ENCODE results near the gene DNASE1. TPM values are rescaled to one million over a fixed set of nuclear protein-coding genes. Genes with fewer than 3 reads are reported as not detected.

The DNASE1 gene
- total RNA-seq, 1 donor from 2014 or later, result 22.8 TPM

DNA sequence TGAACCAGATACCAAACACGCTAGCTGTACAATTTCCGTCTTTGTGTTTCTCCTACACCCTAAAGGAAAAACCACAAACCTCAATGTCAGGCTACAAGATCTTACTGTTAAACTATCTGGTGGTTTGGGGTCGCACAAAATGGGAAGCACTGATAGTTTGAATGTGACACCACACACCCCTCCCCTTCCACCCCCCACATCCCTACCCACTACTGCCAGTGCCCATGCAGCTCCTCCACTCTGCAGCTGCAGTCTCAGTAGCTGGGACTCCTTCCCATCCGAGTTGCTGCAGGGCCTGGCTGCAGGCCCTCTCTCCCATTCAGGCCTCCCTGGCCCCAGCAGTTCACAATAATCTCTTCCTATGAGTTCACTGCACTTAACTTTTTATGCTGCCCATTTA lies 44.5 kb downstream of the DNASE1 start:
- H3K27me3 ChIP-seq, result no peaks in the 10 kb centered on the region
- Mint-ChIP-seq H3K36me3 (peaks cover 4% of the 10 kb centered on the region), H3K27ac (no peak overlapping the region)

DNA sequence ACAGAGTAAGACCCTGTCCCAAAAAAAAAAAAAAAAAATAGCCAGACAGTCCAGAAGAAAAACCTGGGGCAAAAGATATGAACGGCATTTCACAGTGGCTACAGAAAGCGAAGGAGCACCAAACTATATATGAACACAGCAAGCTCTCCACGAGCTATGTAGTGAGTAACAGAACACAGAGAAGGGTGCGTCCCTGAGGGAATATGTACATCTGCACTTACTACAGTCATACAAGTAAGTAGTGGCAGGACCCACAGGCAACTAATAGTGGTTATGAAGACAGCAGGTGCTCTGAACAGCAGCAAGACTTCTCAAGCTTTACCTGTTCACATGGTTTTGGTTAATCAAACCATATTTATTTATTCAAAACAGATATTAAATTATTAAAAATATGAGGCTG lies 47.0 kb downstream of the DNASE1 start:
- H3F3A ChIP-seq (ENCODE audit: low read depth), result no peaks in the 10 kb centered on the region
- H3K36me3 Mint-ChIP-seq, result peaks cover 6% of the 10 kb centered on the region

More for the DNA sequence above, 44.5 kb downstream of the DNASE1 start:
- Histone ChIP-seq H3F3A (ENCODE audit: low read depth) (no peaks in the 10 kb centered on the region), H3K9ac (no peak overlapping the region), H3K9me3 (ENCODE audit: low read depth) (no peaks in the 10 kb centered on the region), H3K79me2 (ENCODE audit: low read depth) (peaks cover 84% of the 10 kb centered on the region), H3K36me3 (no peaks in the 10 kb centered on the region), H3K4me1 (no peaks in the 10 kb centered on the region), H2AFZ (replicated peaks) (no peak overlapping the region), H4K20me1 (ENCODE audit: low read depth) (peaks cover 17% of the 10 kb centered on the region), H3K27ac (no peak overlapping the region), H3K4me3 (no peak overlapping the region), H3K4me2 (no peak overlapping the region)
- no peaks in the 10 kb centered on the region for H3K9me3 Mint-ChIP-seq
- peaks cover 9% of the 10 kb centered on the region for H3K4me1 Mint-ChIP-seq
- H3K27me3 Mint-ChIP-seq (ENCODE audit: insufficient read depth, low read depth), result peaks cover 2% of the 10 kb centered on the region
- no peak overlapping the region for H3K4me3 Mint-ChIP-seq
- TF ChIP-seq, protein P1, sequence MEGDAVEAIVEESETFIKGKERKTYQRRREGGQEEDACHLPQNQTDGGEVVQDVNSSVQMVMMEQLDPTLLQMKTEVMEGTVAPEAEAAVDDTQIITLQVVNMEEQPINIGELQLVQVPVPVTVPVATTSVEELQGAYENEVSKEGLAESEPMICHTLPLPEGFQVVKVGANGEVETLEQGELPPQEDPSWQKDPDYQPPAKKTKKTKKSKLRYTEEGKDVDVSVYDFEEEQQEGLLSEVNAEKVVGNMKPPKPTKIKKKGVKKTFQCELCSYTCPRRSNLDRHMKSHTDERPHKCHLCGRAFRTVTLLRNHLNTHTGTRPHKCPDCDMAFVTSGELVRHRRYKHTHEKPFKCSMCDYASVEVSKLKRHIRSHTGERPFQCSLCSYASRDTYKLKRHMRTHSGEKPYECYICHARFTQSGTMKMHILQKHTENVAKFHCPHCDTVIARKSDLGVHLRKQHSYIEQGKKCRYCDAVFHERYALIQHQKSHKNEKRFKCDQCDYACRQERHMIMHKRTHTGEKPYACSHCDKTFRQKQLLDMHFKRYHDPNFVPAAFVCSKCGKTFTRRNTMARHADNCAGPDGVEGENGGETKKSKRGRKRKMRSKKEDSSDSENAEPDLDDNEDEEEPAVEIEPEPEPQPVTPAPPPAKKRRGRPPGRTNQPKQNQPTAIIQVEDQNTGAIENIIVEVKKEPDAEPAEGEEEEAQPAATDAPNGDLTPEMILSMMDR (IDR thresholded peaks at IDR 0.05), result no peak
- TF ChIP-seq EZH2phosphoT487 (IDR thresholded peaks at IDR 0.05), result no peak
- TF ChIP-seq EZH2 (IDR thresholded peaks at IDR 0.05), result no peak
- DNase-seq (ENCODE audit: low spot score), result no peak

DNA sequence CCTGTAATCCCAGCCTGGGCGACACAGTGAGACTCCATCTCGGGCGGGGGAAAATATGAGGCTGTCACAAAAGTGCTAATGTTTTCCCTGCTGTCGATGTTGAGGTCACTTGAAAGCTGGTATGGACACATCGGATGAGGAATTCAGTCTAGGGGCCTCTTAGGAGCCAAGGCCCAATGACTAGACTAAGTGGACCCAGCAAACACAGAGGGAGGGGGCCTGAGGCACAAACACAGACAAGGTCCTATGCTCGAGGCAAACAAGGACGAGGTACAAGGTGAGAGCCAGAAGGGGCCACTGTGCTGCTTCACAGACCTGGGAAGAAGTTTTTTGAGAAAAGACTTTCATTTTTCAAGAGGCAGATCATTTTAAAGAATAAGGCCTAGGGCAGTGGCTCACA lies 47.6 kb downstream of the DNASE1 start:
- Histone ChIP-seq H3K4me2 (no peak overlapping the region), H3K79me2 (ENCODE audit: low read depth) (peaks cover 90% of the 10 kb centered on the region)
- no peak overlapping the region for H3K27ac Mint-ChIP-seq

More for the DNA sequence above, 47.0 kb downstream of the DNASE1 start:
- H3K79me2 ChIP-seq (ENCODE audit: low read depth), result peaks cover 91% of the 10 kb centered on the region
- DNase-seq (ENCODE audit: low spot score), result no peak
- no peak for TF ChIP-seq EZH2phosphoT487 (IDR thresholded peaks at IDR 0.05)
- TF ChIP-seq, protein P1 (IDR thresholded peaks at IDR 0.05), result no peak
- TF ChIP-seq EZH2 (IDR thresholded peaks at IDR 0.05), result no peak
- no peaks in the 10 kb centered on the region for H3K9me3 ChIP-seq (ENCODE audit: low read depth)
- H3K27me3 ChIP-seq, result no peaks in the 10 kb centered on the region
- H3K36me3 ChIP-seq, result no peaks in the 10 kb centered on the region
- Mint-ChIP-seq H3K9me3 (no peaks in the 10 kb centered on the region), H3K27ac (no peak overlapping the region), H3K27me3 (ENCODE audit: insufficient read depth, low read depth) (peaks cover 5% of the 10 kb centered on the region), H3K4me3 (no peak overlapping the region), H3K4me1 (no peaks in the 10 kb centered on the region)
- no peak overlapping the region for H3K9ac ChIP-seq
- H4K20me1 ChIP-seq (ENCODE audit: low read depth), result peaks cover 7% of the 10 kb centered on the region
- H3K27ac ChIP-seq, result no peak overlapping the region
- no peaks in the 10 kb centered on the region for H3K4me1 ChIP-seq
- no peak overlapping the region for H3K4me3 ChIP-seq
- no peak overlapping the region for H3K4me2 ChIP-seq
- no peak overlapping the region for H2AFZ ChIP-seq (replicated peaks)

More for the DNA sequence above, 47.6 kb downstream of the DNASE1 start:
- TF ChIP-seq, protein P1 (IDR thresholded peaks at IDR 0.05), result no peak
- TF ChIP-seq EZH2phosphoT487 (IDR thresholded peaks at IDR 0.05) (no peak), EZH2 (IDR thresholded peaks at IDR 0.05) (no peak)
- Mint-ChIP-seq H3K36me3 (peaks cover 6% of the 10 kb centered on the region), H3K4me3 (no peak overlapping the region), H3K27me3 (ENCODE audit: insufficient read depth, low read depth) (peaks cover 5% of the 10 kb centered on the region), H3K4me1 (no peaks in the 10 kb centered on the region), H3K9me3 (no peaks in the 10 kb centered on the region)
- H3K4me3 ChIP-seq, result no peak overlapping the region
- peaks cover 5% of the 10 kb centered on the region for H4K20me1 ChIP-seq (ENCODE audit: low read depth)
- no peak overlapping the region for H3K9ac ChIP-seq
- H3K9me3 ChIP-seq (ENCODE audit: low read depth), result no peaks in the 10 kb centered on the region
- H3K27me3 ChIP-seq, result no peaks in the 10 kb centered on the region
- H2AFZ ChIP-seq (replicated peaks), result no peak overlapping the region
- no peaks in the 10 kb centered on the region for H3F3A ChIP-seq (ENCODE audit: low read depth)
- no peaks in the 10 kb centered on the region for H3K36me3 ChIP-seq
- no peak overlapping the region for H3K27ac ChIP-seq
- H3K4me1 ChIP-seq, result no peaks in the 10 kb centered on the region
- DNase-seq (ENCODE audit: low spot score), result no peak

Data from neural progenitor cell (in vitro differentiated cells).